B cell (primary cell): ENCODE results near the gene WNK2. TPM values are rescaled to one million over a fixed set of nuclear protein-coding genes. Genes with fewer than 3 reads are reported as not detected.

Experiments
- ATAC-seq: fragments of 200-7000 bp; cut with Tn5 transposase; one replicate; pipeline ENCODE4 v1.10.0; 2021; ENCODE audit warnings: low read depth, mild to moderate bottlenecking, moderate number of reproducible peaks, moderate library complexity
- CTCF ChIA-PET: fragments of 350-600 bp; sonication (Branson Sonifier 250); formaldehyde crosslinking; loops from one replicate; lab custom pipeline; 2021; ENCODE audit warnings: antibody characterized with exemption, inconsistent platforms; lab: Charles Lee
- POLR2A ChIA-PET: fragments of 350-600 bp; sonication (Branson Sonifier 250); formaldehyde crosslinking; loops from one replicate; lab custom pipeline; 2021; ENCODE audit warnings: antibody characterized with exemption; lab: Charles Lee
- DNase-seq: peaks from one replicate; pipeline ENCODE4 v3.0.0; 2013
- H2AFZ ChIP-seq: 2 replicates; pipeline ENCODE4 v1.6.1; 2012; ENCODE audit warnings: mild to moderate bottlenecking, low read depth, low read length; ENCODE audit not compliant: insufficient read depth, poor library complexity, severe bottlenecking
- H3K27ac ChIP-seq, 2 donors: 1 replicate in 1 of 2; 2 replicates in 1 of 2; pipeline ENCODE4 v1.5.1; 2012 to 2013; ENCODE audit warnings: low read length in 2 of 2, mild to moderate bottlenecking in 2 of 2, moderate library complexity in 1 of 2
- H3K27me3 ChIP-seq, 4 experiments: fragments of 200-600 bp in 1 of 4; sonication (generic) in 1 of 4; replicated peaks in 1 of 4; 1 replicate in 2 of 4; 2 replicates in 2 of 4; pipeline versions ENCODE4 v1.6.1 to v1.7.0; 2013 to 2016; ENCODE audit warnings: low read length in 3 of 4, mild to moderate bottlenecking in 2 of 4, mixed read lengths in 1 of 4, moderate library complexity in 1 of 4; ENCODE audit not compliant: insufficient read depth in 4 of 4, control insufficient read depth in 3 of 4; ENCODE audit errors: control extremely low read depth in 1 of 4
- H3K36me3 ChIP-seq, 2 experiments: replicated peaks in 1 of 2; 1 replicate in 1 of 2; 2 replicates in 1 of 2; pipeline versions ENCODE4 v1.6.1 to v1.7.1; 2013; ENCODE audit warnings: low read length in 1 of 2; ENCODE audit not compliant: insufficient read depth in 2 of 2, control insufficient read depth in 1 of 2; ENCODE audit errors: control extremely low read depth in 1 of 2, extremely low read depth in 1 of 2
- H3K4me1 ChIP-seq, 2 donors: fragments of 200-600 bp in 1 of 2; sonication (generic) in 1 of 2; 1 replicate in 1 of 2; 2 replicates in 1 of 2; pipeline versions ENCODE4 v1.5.1 to v1.6.1; 2013 to 2017; ENCODE audit warnings: low read length in 2 of 2; ENCODE audit not compliant: control insufficient read depth in 2 of 2, insufficient read depth in 2 of 2
- H3K4me2 ChIP-seq: replicated peaks from 2 replicates; pipeline ENCODE3; 2012; ENCODE audit warnings: mild to moderate bottlenecking, low read depth, low read length; ENCODE audit not compliant: poor library complexity, severe bottlenecking
- H3K4me3 ChIP-seq, 5 experiments: fragments of 200-600 bp in 1 of 5; sonication (generic) in 1 of 5; 1 replicate in 3 of 5; 2 replicates in 2 of 5; pipeline versions ENCODE4 v1.5.1 to v1.7.0; 2011 to 2016; ENCODE audit warnings: low read length in 4 of 5, mild to moderate bottlenecking in 4 of 5, low read depth in 2 of 5, control low read depth in 1 of 5, moderate library complexity in 1 of 5; ENCODE audit not compliant: insufficient read depth in 1 of 5; ENCODE audit errors: control extremely low read depth in 1 of 5, extremely low read depth in 1 of 5
- H3K79me2 ChIP-seq: fragments of 200-600 bp; sonication (generic); one replicate; pipeline ENCODE4 v1.6.0; 2016; ENCODE audit warnings: low read length; ENCODE audit not compliant: control insufficient read depth, insufficient read depth
- H3K9ac ChIP-seq: fragments of 200-600 bp; sonication (generic); 2 replicates; pipeline ENCODE4 v1.6.1; 2017; ENCODE audit warnings: mild to moderate bottlenecking, low read length, moderate library complexity
- H3K9me3 ChIP-seq, 3 donors: one replicate each; pipeline versions ENCODE4 v1.6.1 to v1.7.1; 2013; ENCODE audit warnings: low read length in 2 of 3; ENCODE audit not compliant: control insufficient read depth in 2 of 3, insufficient read depth in 1 of 3; ENCODE audit errors: control extremely low read depth in 1 of 3
- H4K20me1 ChIP-seq: 2 replicates; pipeline ENCODE4 v1.6.0; 2012; ENCODE audit warnings: mild to moderate bottlenecking, low read length; ENCODE audit not compliant: insufficient read depth, control insufficient read depth, poor library complexity, severe bottlenecking
- H3K27ac Mint-ChIP-seq: one replicate; pipeline ENCODE4 v1.8.0; 2021; ENCODE audit warnings: mixed read lengths
- H3K27me3 Mint-ChIP-seq: one replicate; pipeline ENCODE4 v1.8.0; 2021; ENCODE audit warnings: mixed read lengths
- H3K4me1 Mint-ChIP-seq: one replicate; pipeline ENCODE4 v1.8.0; 2021; ENCODE audit warnings: mixed read lengths
- H3K4me3 Mint-ChIP-seq: one replicate; pipeline ENCODE4 v1.8.0; 2021; ENCODE audit warnings: mixed read lengths
- H3K9me3 Mint-ChIP-seq: one replicate; pipeline ENCODE4 v1.8.0; 2022; ENCODE audit warnings: mixed read lengths; ENCODE audit not compliant: insufficient read depth
- EZH2 ChIP-seq: IDR thresholded peaks from 2 replicates; pipeline ENCODE4 v1.6.1; 2012; ENCODE audit warnings: borderline replicate concordance, low read depth, mild to moderate bottlenecking, moderate library complexity, low read length; ENCODE audit not compliant: insufficient read depth, poor library complexity, severe bottlenecking
- WGBS: methylation state at CpG from one replicate; pipeline ENCODE4 v1.1.5; 2013; ENCODE audit warnings: missing lambda C conversion rate; ENCODE audit not compliant: insufficient coverage; 5-methylcytosine and 5-hydroxymethylcytosine counted together
- intact Hi-C: fragments of 100-400 bp; cut with micrococcal nuclease; formaldehyde crosslinking; loops from one replicate; pipeline ENCODE4 v1.10.0; 2022
- polyA plus RNA-seq: library from polyadenylated mRNA; depleted of rRNA; stranded (reverse); fragments of >200 nt; gene quantifications from 2 replicates; pipeline ENCODE4 v1.2.3, GENCODE V29; 2012
- total RNA-seq, 2 donors: library from RNA; stranded (reverse); fragments of 120-200 nt in 1 of 2; gene quantifications; 1 replicate in 1 of 2; 2 replicates in 1 of 2; pipeline versions ENCODE4 v1.2.3 to v1.2.4, GENCODE V29; 2013 to 2022
- TF ChIP-seq, protein P1 (sequence below): fragments of 200-600 bp; IDR thresholded peaks from one replicate; pipeline ENCODE4 v1.8.0; 2022; ENCODE audit warnings: antibody characterized with exemption, mild to moderate bottlenecking

WNK2 gene
- total and polyA plus RNA-seq, 2 donors (not counting 1 experiment from before 2014, with no cell fraction given): 0.49 TPM; not detected in 1

DNA sequence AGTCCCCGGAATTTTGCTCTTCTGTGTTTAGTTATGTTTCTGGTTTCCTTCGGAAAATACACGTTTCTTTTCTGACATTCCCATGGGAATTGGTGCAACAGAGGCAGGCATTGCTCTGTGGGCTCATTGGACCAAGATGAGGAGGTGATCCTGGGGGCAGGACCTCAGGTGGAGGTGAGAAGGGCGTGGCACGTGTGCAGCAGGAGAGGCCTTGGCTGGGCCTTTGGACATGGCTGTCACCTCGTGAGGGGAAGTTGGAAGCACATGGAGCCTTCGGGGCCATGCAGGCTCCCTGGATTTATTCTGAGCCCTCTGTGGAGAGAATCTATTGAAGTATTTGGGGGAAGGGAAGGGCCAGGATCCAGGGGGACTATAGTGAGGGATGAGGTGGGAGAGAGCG is 44.5 kb downstream of the WNK2 start:
- H2AFZ ChIP-seq: no peak overlapping the region
- H3K79me2 ChIP-seq: no peaks in the 10 kb centered on the region
- ChIA-PET CTCF (no interaction called here), POLR2A (no interaction called here)
- H3K9ac ChIP-seq: no peak overlapping the region
- no peak overlapping the region for H3K4me2 ChIP-seq
- no peak overlapping the region for H3K27ac ChIP-seq
- intact Hi-C loops: no loop called here
- H3K36me3 ChIP-seq: no peaks in the 10 kb centered on the region
- DNase-seq: no peak
- WGBS: 93% methylated on average over 8 of the region's 8 CpGs
- no peak for ATAC-seq
- Mint-ChIP-seq H3K4me3 (no peak overlapping the region), H3K27me3 (peaks cover 20% of the 10 kb centered on the region), H3K4me1 (peaks cover 12% of the 10 kb centered on the region), H3K9me3 (no peaks in the 10 kb centered on the region), H3K27ac (no peak overlapping the region)
- no peaks in the 10 kb centered on the region for H4K20me1 ChIP-seq
- TF ChIP-seq EZH2: no peak
- TF ChIP-seq, protein P1, sequence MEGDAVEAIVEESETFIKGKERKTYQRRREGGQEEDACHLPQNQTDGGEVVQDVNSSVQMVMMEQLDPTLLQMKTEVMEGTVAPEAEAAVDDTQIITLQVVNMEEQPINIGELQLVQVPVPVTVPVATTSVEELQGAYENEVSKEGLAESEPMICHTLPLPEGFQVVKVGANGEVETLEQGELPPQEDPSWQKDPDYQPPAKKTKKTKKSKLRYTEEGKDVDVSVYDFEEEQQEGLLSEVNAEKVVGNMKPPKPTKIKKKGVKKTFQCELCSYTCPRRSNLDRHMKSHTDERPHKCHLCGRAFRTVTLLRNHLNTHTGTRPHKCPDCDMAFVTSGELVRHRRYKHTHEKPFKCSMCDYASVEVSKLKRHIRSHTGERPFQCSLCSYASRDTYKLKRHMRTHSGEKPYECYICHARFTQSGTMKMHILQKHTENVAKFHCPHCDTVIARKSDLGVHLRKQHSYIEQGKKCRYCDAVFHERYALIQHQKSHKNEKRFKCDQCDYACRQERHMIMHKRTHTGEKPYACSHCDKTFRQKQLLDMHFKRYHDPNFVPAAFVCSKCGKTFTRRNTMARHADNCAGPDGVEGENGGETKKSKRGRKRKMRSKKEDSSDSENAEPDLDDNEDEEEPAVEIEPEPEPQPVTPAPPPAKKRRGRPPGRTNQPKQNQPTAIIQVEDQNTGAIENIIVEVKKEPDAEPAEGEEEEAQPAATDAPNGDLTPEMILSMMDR: no peak
- no peak overlapping the region for H3K4me3 ChIP-seq
- peaks cover 0 to 36% (median 9%) of the 10 kb centered on the region in 4 experiments for H3K27me3 ChIP-seq
- H3K9me3 ChIP-seq: no peaks in the 10 kb centered on the region
- peaks cover 3 to 6% of the 10 kb centered on the region in 2 donors for H3K4me1 ChIP-seq

DNA sequence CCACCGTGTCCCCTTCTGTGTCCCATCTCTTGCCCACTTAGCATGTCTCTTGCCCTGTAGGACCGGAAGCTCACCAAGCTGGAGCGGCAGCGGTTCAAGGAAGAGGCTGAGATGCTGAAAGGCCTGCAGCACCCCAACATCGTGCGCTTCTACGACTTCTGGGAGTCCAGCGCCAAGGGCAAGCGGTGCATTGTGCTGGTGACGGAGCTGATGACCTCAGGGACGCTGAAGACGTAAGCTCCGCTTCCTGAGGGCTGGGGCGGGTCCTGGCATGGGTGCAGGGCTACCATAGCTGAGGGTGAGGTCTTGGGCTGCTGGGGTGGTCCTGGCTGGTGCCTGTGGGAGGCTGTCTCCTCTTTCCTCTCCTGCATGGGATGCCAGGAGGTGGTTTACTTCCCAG is 45.7 kb downstream of the WNK2 start:
- ChIA-PET POLR2A (no interaction called here), CTCF (no interaction called here)
- Histone ChIP-seq H3K79me2 (no peaks in the 10 kb centered on the region), H3K4me1 (peaks cover 3 to 4% of the 10 kb centered on the region in 2 donors), H3K9me3 (no peaks in the 10 kb centered on the region), H3K27me3 (peaks cover 0 to 24% (median 8%) of the 10 kb centered on the region in 4 experiments), H3K27ac (no peak overlapping the region), H3K4me2 (no peak overlapping the region), H4K20me1 (no peaks in the 10 kb centered on the region), H3K9ac (no peak overlapping the region), H3K36me3 (no peaks in the 10 kb centered on the region), H2AFZ (no peak overlapping the region), H3K4me3 (no peak overlapping the region)
- 95% methylated on average over 14 of the region's 14 CpGs for WGBS
- ATAC-seq (no peak), DNase-seq (no peak)
- Mint-ChIP-seq H3K4me3 (no peak overlapping the region), H3K27me3 (peaks cover 24% of the 10 kb centered on the region), H3K9me3 (no peaks in the 10 kb centered on the region), H3K27ac (no peak overlapping the region), H3K4me1 (peaks cover 10% of the 10 kb centered on the region)
- intact Hi-C loops: no loop called here
- TF ChIP-seq, protein P1: no peak
- no peak for TF ChIP-seq EZH2
